GM12892 (cell line): ENCODE measurements around the gene EML1.

Experiments
- DNase-seq: peaks from one replicate; pipeline ENCODE4 v3.0.0; 2011; ENCODE audit not compliant: insufficient read length
- FAIRE-seq: peaks from 2 replicates; lab custom pipeline; 2011; peaks lifted over from hg19 to GRCh38; lab: Jason Lieb, UNC
- POLR2A ChIP-seq: IDR thresholded peaks from 2 replicates; pipeline ENCODE4 v1.6.1; 2011; ENCODE audit warnings: low read depth, low read length, control low read depth
- POLR2AphosphoS5 ChIP-seq: IDR thresholded peaks from 2 replicates; pipeline ENCODE4 v1.6.1; 2011; ENCODE audit warnings: low read depth, low read length, control low read depth
- TAF1 ChIP-seq: IDR thresholded peaks from 2 replicates; pipeline ENCODE4 v1.6.1; 2011; ENCODE audit warnings: low read depth, mild to moderate bottlenecking, control low read depth, low read length, borderline replicate concordance

Gene EML1

DNA sequence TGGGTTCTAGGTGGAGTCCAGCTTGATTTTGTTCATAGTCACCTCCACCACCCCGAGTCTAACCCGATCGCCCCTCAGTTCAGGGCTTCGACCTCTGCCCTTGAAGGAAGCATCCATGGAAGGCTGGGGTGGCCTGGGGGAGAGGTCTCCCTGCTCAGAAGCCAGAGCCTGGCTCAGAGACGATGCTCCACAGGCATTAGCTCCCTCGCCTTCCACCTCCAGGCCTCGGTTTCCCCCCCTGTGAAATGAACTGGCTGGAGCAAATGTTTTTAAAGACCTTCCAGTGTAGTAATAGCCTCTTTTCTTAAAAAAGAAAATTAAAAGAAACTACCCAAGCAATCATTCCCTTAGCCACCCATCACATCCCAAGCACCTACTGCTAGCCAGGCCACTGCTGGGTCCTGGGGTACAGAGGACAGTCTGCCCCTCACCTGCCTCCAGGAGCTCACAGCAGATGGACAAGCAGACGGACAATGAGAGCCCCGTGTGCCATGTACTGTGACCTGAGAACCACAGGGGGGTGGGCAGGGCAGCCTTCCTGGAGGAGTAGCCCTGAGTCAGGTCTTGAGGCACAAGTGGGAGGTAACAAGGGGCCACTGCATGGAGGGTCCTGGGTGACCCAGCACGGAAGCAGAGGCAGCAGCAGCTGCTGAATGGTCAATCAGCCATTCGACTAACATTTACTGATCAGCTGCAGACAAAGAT, 42.3 kb upstream of the EML1 start:
- no peak for FAIRE-seq

GRCh38 chr14:99751539-99752485, 41.4 kb upstream of the EML1 start:
- DNase-seq (no peak), FAIRE-seq (no peak)
- no peak for TF ChIP-seq POLR2AphosphoS5
- TF ChIP-seq POLR2A, result no peak
- TF ChIP-seq TAF1, result no peak

More for the DNA sequence above, 42.3 kb upstream of the EML1 start:
- TF ChIP-seq POLR2AphosphoS5 (no peak), TAF1 (no peak)
- no peak for DNase-seq

DNA sequence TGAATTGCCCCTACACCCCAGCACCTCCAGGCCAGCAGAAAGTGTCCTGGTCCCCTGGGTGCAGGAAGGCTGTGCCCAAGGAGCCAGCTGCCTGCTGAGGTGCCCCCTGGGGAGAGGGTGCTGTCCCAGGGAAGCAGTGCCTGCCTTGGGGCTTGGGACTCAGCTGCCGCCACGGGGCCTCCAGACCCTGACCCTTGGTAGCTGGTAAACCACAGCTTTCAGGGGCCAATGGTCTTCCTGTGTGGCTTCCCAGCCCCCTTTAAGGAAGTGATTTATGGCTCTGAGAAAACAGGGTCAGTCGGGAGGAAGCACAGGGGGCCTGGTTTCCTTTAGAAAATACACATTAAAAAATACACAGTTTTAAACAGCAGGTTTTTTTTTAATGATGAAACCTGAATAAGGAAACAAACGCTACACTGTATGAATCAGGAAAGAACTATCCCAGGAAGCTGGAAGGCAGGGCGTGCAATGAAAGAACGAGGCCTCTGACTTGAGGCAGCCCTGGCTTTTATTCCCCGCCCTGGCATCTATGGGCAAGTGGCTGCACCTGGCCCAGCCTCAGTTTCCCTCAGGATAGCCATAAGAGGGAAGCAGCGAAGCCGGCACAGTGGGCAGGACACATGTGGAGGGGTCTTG, 40.6 kb upstream of the EML1 start:
- DNase-seq (no peak), FAIRE-seq (no peak)
- TF ChIP-seq POLR2AphosphoS5 (no peak), POLR2A (no peak), TAF1 (no peak)

- no peak for FAIRE-seq
- TF ChIP-seq POLR2A (no peak), TAF1 (no peak), POLR2AphosphoS5 (no peak)
- DNase-seq, result no peak
Measured at GRCh38 chr14:99753225-99754140, 39.7 kb upstream of the EML1 start.

DNA sequence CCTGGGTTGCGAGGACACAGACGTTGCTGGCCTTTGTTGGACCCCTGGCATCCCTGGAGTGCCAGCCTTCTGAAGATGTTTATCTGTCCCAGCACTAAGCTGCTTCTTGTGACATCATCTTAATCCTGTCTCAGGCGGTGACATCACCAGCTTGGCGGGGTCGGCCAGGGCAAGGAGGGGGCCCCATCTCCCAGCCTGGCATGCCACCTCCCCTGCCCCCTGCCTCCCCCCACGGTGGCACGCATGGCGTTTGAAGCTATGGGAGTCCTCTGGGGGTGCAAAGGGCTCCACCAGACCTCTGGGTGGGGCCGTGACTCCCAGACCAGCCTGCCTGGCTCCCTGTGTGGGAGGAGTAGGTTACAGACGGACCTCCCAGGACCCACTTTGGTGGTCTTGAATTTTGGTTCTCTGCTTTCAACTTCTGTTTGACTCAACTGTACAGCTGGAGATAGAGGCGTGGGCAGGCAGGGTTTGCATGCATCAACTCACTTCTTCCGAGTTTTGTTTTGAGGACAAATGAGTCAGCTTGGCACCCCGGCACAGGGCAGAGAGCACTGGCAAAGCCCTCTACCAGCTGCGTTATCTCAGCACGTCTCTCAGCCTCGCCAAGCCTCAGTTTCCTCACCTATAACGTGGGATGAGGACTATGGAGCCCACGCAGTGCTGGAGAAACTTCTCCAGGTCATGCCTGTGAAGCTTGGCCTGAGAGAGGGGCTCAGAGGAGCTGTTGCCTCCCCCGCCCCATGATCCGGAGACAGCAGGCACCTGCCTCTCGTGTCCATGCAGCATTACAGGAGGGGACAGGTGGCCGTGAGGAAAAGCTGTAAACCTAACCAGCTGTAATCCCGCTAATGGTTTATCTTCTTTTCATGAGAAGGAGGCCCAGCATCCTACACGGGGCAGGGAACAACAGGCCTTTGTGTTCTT, 38.8 kb upstream of the EML1 start:
- no peak for DNase-seq
- FAIRE-seq, result peak; percentile 40
- no peak for TF ChIP-seq POLR2AphosphoS5
- TF ChIP-seq POLR2A, result no peak
- TF ChIP-seq TAF1, result no peak

GRCh38 chr14:99755068-99755405, 38.2 kb upstream of the EML1 start:
- DNase-seq (no peak), FAIRE-seq (no peak)
- TF ChIP-seq POLR2A (no peak), TAF1 (no peak), POLR2AphosphoS5 (no peak)

GRCh38 chr14:99755629-99756603, 37.3 kb upstream of the EML1 start:
- DNase-seq (no peak), FAIRE-seq (no peak)
- TF ChIP-seq TAF1, result no peak
- no peak for TF ChIP-seq POLR2AphosphoS5
- no peak for TF ChIP-seq POLR2A

- DNase-seq (no peak), FAIRE-seq (no peak)
- TF ChIP-seq POLR2A (no peak), TAF1 (no peak), POLR2AphosphoS5 (no peak)
Measured at GRCh38 chr14:99756796-99757195, 36.4 kb upstream of the EML1 start.

- DNase-seq (no peak), FAIRE-seq (no peak)
- no peak for TF ChIP-seq POLR2A
- no peak for TF ChIP-seq TAF1
Measured at GRCh38 chr14:99757331-99758070, 35.7 kb upstream of the EML1 start.
